RWPE2 (cell line): ENCODE data around the gene ACTL8.

Source experiments
- ATAC-seq: fragments of 200-7000 bp; cut with Tn5 transposase; 3 replicates; pipeline ENCODE4 v1.9.1; 2021; ENCODE audit warnings: low read depth
- DNase-seq: peaks from one replicate; pipeline ENCODE4 v3.0.0-alpha.2; 2020; ENCODE audit warnings: low spot score
- H3K27ac ChIP-seq: fragments of 450-650 bp; 2 replicates; pipeline ENCODE4 v1.5.1; 2017; ENCODE audit warnings: mild to moderate bottlenecking; ENCODE audit not compliant: poor library complexity, severe bottlenecking
- H3K27me3 ChIP-seq: fragments of 250-450 bp; sonication (Bioruptor Pico); 2 replicates; pipeline ENCODE4 v1.5.1; 2021; ENCODE audit warnings: mild to moderate bottlenecking, moderate library complexity; ENCODE audit not compliant: insufficient read depth, poor library complexity, severe bottlenecking
- H3K36me3 ChIP-seq: fragments of 250-450 bp; sonication (Bioruptor Pico); 2 replicates; pipeline ENCODE4 v1.5.1; 2020; ENCODE audit warnings: low read depth, mild to moderate bottlenecking, moderate library complexity
- H3K4me1 ChIP-seq: fragments of 250-450 bp; sonication (Bioruptor Pico); 2 replicates; pipeline ENCODE4 v1.5.1; 2021; ENCODE audit warnings: mild to moderate bottlenecking, moderate library complexity; ENCODE audit not compliant: insufficient read depth, poor library complexity, severe bottlenecking
- H3K4me3 ChIP-seq: fragments of 250-450 bp; sonication (Bioruptor Pico); 2 replicates; pipeline ENCODE4 v1.5.1; 2021; ENCODE audit warnings: mild to moderate bottlenecking, moderate library complexity; ENCODE audit not compliant: severe bottlenecking
- H3K9me3 ChIP-seq: fragments of 250-450 bp; sonication (Bioruptor Pico); 2 replicates; pipeline ENCODE4 v1.5.1; 2021; ENCODE audit warnings: mild to moderate bottlenecking, moderate library complexity; ENCODE audit not compliant: severe bottlenecking
- TF ChIP-seq, protein P1 (sequence below): fragments of 450-650 bp; IDR thresholded peaks from one replicate; pipeline ENCODE4 v1.5.1; 2017; ENCODE audit warnings: mild to moderate bottlenecking, moderate library complexity; ENCODE audit not compliant: poor library complexity, severe bottlenecking

Gene ACTL8

GRCh38 chr1:17856496-17857108 is 101.5 kb downstream of the ACTL8 start:
- TF ChIP-seq, protein P1, sequence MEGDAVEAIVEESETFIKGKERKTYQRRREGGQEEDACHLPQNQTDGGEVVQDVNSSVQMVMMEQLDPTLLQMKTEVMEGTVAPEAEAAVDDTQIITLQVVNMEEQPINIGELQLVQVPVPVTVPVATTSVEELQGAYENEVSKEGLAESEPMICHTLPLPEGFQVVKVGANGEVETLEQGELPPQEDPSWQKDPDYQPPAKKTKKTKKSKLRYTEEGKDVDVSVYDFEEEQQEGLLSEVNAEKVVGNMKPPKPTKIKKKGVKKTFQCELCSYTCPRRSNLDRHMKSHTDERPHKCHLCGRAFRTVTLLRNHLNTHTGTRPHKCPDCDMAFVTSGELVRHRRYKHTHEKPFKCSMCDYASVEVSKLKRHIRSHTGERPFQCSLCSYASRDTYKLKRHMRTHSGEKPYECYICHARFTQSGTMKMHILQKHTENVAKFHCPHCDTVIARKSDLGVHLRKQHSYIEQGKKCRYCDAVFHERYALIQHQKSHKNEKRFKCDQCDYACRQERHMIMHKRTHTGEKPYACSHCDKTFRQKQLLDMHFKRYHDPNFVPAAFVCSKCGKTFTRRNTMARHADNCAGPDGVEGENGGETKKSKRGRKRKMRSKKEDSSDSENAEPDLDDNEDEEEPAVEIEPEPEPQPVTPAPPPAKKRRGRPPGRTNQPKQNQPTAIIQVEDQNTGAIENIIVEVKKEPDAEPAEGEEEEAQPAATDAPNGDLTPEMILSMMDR: no peak
- no peaks in the 10 kb centered on the region for H3K9me3 ChIP-seq
- H3K27ac ChIP-seq: no peak overlapping the region
- no peaks in the 10 kb centered on the region for H3K27me3 ChIP-seq
- no peak for DNase-seq
- no peak for ATAC-seq
- H3K4me3 ChIP-seq: no peak overlapping the region
- peaks cover 7% of the 10 kb centered on the region for H3K4me1 ChIP-seq
- H3K36me3 ChIP-seq: no peaks in the 10 kb centered on the region

GRCh38 chr1:17857109-17857499 is 102.0 kb downstream of the ACTL8 start:
- TF ChIP-seq, protein P1: no peak
- DNase-seq (no peak), ATAC-seq (no peak)
- Histone ChIP-seq H3K36me3 (no peaks in the 10 kb centered on the region), H3K4me3 (no peak overlapping the region), H3K9me3 (no peaks in the 10 kb centered on the region), H3K4me1 (peaks cover 9% of the 10 kb centered on the region), H3K27ac (no peak overlapping the region), H3K27me3 (no peaks in the 10 kb centered on the region)

- H3K9me3 ChIP-seq: no peaks in the 10 kb centered on the region
- H3K36me3 ChIP-seq: no peaks in the 10 kb centered on the region
- TF ChIP-seq, protein P1: no peak
- H3K27ac ChIP-seq: no peak overlapping the region
- peaks cover 9% of the 10 kb centered on the region for H3K4me1 ChIP-seq
- no peak for DNase-seq
- no peaks in the 10 kb centered on the region for H3K27me3 ChIP-seq
- ATAC-seq: peak; percentile 57
- H3K4me3 ChIP-seq: no peak overlapping the region
Measured at GRCh38 chr1:17857996-17858395, 102.9 kb downstream of the ACTL8 start.

DNA sequence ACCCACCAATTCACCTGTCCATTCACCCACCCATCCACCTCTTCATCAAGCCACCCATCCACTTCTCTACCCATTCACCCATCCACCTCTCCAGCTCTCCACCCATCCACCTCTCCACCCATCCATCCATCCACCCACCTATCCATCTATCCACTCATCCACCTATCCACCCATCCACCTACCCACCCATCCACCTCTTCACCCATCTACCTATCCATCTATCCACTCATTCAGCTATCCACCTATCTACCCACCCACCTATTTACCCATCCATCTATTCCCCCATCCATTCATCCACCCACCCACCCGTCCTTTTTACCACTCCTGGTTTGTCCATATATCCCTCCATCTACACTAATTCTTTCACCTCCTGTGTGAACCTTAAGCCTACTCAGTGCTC is 105.7 kb downstream of the ACTL8 start:
- TF ChIP-seq, protein P1: no peak
- no peak for DNase-seq
- ATAC-seq: no peak

DNA sequence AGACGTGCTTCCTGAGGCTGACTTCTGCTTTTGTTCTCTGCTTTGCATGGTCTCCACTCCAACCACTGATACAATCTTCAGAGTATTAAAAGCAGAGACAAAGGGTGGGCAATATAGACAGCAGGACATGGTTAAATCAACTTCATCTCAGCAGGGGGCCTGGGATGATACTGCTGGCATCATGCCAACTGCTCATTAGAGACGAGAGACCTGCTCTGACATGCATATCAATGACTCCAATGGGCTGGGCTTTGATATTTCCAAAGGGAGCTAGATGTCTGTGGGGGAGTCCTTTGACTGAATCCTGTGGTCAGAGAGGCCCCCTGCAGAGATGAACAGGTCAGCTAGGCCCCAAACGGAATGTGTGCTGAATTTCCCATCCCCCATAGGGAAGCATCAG is 106.6 kb downstream of the ACTL8 start:
- H3K4me3 ChIP-seq: no peak overlapping the region
- TF ChIP-seq, protein P1: no peak

More for the DNA sequence above, 105.7 kb downstream of the ACTL8 start:
- no peaks in the 10 kb centered on the region for H3K36me3 ChIP-seq
- peaks cover 4% of the 10 kb centered on the region for H3K4me1 ChIP-seq
- H3K4me3 ChIP-seq: no peak overlapping the region
- no peak overlapping the region for H3K27ac ChIP-seq
- no peaks in the 10 kb centered on the region for H3K27me3 ChIP-seq
- no peaks in the 10 kb centered on the region for H3K9me3 ChIP-seq

More for the DNA sequence above, 106.6 kb downstream of the ACTL8 start:
- H3K36me3 ChIP-seq: no peaks in the 10 kb centered on the region
- no peak overlapping the region for H3K27ac ChIP-seq
- ATAC-seq: no peak
- no peaks in the 10 kb centered on the region for H3K27me3 ChIP-seq
- H3K4me1 ChIP-seq: peaks cover 12% of the 10 kb centered on the region
- H3K9me3 ChIP-seq: no peaks in the 10 kb centered on the region
- no peak for DNase-seq
